T47D (cell line): Measurements from ENCODE around the gene GPD2.

Source experiments
- DNase-seq, 2 experiments: peaks; one replicate each; pipeline versions ENCODE4 v3.0.0 to v3.0.0-alpha.2; 2011 to 2012; ENCODE audit warnings: low read depth in 1 of 2, low spot score in 1 of 2
- JUND ChIP-seq: IDR thresholded peaks from 2 replicates; pipeline ENCODE4 v1.6.1; 2012; ENCODE audit warnings: low read depth
- in situ Hi-C: cut with HindIII; loops from 2 replicates; pipeline ENCODE4 v1.10.0; 2016; ENCODE audit warnings: low sequenced_read_pairs, low pct_unique_long_range_greater_than_20kb

GPD2 gene

GRCh38 chr2:156532989-156533388, 96.8 kb downstream of the GPD2 start:
- no peak for TF ChIP-seq JUND
- no peak for DNase-seq
- in situ Hi-C loops: no loop called here

GRCh38 chr2:156536534-156536933, 100.4 kb downstream of the GPD2 start:
- in situ Hi-C loops: no loop called here
- no peak for DNase-seq
- no peak for TF ChIP-seq JUND

DNA sequence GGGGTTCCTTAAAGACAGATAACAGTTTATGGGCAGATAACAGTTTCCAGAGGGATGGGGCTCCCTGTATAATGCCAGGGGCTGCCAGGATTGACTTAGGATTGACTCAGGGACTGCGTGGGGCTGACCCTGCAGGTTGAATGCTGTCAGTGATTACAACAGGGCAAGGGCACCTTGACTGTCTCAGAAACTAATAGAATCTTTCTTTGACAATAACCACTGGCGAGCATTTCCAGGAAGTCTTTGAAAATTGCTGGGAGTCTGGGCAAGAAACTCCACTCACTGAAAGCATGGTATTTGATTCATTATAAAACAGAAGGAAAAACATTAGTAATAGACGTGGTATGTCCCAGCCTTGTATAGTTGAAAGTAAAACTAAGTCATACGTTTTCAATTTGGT, 101.0 kb downstream of the GPD2 start:
- in situ Hi-C loops: no loop called here
- no peak for DNase-seq
- TF ChIP-seq JUND: no peak

- DNase-seq: no peak
- TF ChIP-seq JUND: no peak
- in situ Hi-C loops: no loop called here
Observed at GRCh38 chr2:156538083-156538504, 101.9 kb downstream of the GPD2 start.

DNA sequence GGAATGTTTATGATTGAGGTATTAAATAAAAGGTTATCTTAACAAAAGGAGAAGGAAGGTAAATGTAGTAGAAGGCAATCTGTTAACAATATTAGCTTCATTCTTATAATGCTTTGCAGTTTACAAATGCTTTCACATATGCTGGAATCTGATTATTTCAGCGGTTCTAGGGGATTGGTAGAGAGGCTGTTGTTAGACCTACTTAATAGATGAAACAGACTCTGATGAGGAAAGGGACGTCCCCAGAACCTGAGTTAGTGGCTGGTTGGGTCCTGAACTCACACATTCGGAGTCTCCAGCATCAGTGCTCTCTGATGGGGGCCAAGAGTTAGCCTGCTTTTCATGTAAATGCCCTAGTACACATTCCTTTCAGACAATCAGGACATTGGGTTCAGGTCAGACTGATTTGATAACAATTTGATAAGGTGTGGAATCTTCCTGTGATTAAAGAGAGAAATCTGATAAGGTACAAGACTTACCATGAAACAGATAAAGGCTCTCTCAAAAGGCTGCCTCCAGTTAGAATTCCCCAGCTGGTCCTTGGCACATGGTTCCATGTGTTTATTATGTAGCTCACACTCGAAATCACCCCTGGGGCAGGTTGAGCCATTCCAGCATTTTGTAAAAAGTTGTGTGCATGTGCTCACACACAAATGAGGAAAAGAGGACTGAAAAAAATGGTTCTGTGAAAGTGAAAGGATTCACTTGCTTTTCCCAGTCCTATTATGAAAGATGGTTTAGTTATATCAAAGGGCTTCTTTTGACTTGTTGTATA, 103.1 kb downstream of the GPD2 start:
- TF ChIP-seq JUND: no peak
- DNase-seq: no peak

DNA sequence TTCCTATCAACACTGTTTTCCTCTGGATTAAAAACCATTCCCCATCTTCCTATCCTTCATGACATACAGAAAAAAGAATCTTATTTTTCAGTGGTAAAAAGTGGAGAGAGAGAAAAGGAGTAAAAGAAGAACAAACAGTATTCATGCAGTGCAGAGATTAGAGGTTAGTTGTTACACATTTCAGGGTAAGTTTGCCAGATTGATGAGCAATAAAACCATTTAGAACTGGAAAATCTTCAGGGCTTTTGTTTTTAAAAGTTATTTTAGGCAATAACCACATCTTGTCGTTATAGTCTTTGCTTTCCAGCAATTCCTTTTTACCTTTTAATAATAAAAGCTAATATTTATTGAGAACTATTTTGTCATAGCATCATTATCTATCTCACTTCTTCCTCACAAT, 104.5 kb downstream of the GPD2 start:
- no peak for TF ChIP-seq JUND
- no peak for DNase-seq
- in situ Hi-C loops: no loop called here

More for the DNA sequence above, 103.1 kb downstream of the GPD2 start:
- in situ Hi-C loops: no loop called here

DNA sequence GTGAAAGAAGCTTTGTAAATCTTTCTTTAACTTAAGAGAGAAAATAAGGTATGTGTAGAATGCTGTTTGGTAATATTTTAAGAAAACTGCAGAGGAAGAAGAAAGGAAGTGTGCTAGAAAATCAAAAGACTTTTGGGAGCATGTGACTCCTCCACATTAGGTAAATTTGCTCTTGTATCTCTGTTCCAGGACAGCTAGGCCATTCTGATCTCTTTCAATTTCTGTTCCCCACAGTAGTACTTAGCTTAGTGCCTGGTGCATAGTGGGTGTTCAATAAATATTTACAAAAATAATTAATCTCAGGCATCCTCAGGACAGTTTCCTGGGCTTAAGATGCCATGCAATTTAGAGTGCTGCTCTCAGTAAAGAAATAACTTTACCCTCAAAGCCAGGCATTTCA, 105.0 kb downstream of the GPD2 start:
- in situ Hi-C loops: no loop called here
- no peak for DNase-seq
- TF ChIP-seq JUND: no peak

- TF ChIP-seq JUND: no peak
- DNase-seq: no peak
- in situ Hi-C loops: no loop called here
Observed at GRCh38 chr2:156541706-156542105, 105.5 kb downstream of the GPD2 start.

GRCh38 chr2:156548413-156548812, 112.2 kb downstream of the GPD2 start:
- no peak for TF ChIP-seq JUND
- DNase-seq: no peak
- in situ Hi-C loops: no loop called here

- in situ Hi-C loops: no loop called here
- TF ChIP-seq JUND: no peak
Observed at GRCh38 chr2:156553714-156554442, 117.7 kb downstream of the GPD2 start.

DNA sequence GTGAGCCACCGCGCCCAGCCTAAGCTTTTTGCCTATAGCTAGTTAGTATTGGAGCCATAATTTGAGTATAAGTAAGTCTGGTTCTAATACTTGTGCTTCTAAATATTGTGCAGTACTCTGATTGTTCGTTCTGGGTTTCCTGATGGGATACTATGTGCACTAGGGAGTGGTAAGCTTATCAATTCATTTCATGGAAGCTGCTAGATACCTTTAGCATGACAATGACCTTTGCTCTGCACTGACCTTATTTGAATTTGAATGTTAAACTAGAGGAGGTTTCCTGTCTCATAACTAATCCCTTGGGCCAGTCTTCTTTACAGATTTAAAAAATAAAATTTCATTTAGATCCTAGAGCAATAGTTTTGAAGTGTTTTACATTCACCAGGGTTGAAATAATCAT, 125.1 kb downstream of the GPD2 start:
- in situ Hi-C loops: no loop called here
- TF ChIP-seq JUND: no peak
- no peak for DNase-seq

More at GRCh38 chr2:156553714-156554442, 117.7 kb downstream of the GPD2 start:
- DNase-seq: no peak

DNA sequence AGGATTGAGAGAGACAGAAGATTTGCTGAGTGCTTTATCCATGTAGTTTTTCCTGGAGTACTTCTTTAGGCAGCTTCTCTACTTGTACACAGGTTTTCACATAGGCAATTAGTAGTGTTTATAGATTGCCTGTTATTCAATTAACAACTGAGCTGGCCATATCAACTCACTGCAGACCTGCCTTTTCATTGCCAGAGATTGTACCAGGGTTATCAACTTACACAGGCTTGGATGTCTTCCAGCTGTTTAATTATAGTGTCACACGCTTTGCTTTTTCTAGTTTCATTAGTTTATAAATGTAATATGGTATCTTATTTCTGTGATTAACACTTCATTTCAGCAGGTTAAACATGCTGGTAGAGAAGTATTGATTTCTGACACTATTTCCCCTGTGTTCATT, 125.9 kb downstream of the GPD2 start:
- DNase-seq: no peak
- no peak for TF ChIP-seq JUND
- in situ Hi-C loops: no loop called here

- in situ Hi-C loops: no loop called here
- DNase-seq: no peak
- no peak for TF ChIP-seq JUND
Observed at GRCh38 chr2:156563994-156564753, 128.0 kb downstream of the GPD2 start.
